CD4-positive, alpha-beta T cell treated with Interferon gamma for 1 hour (primary cell): ENCODE data around the gene DNAAF3.

ENCODE experiments used
- DNase-seq: peaks from one replicate; pipeline ENCODE4 v3.0.0-alpha.2; 2020

Gene DNAAF3

GRCh38 chr19:55152017-55152416 is 14.4 kb downstream of the DNAAF3 start:
- DNase-seq, result no peak

- no peak for DNase-seq
Measured at GRCh38 chr19:55149078-55150003, 17.1 kb downstream of the DNAAF3 start, which contains the start of gene TNNT1. Gene TNNT1 (minus strand): TSS chr19:55149206. CDS start chr19:55147157, 2,049 bp downstream.

- no peak for DNase-seq
Measured at GRCh38 chr19:55147545-55148251, 18.7 kb downstream of the DNAAF3 start.

- no peak for DNase-seq
Measured at GRCh38 chr19:55146705-55147273, 19.6 kb downstream of the DNAAF3 start.

GRCh38 chr19:55146078-55146704 is 20.2 kb downstream of the DNAAF3 start:
- DNase-seq, result no peak

- no peak for DNase-seq
Measured at GRCh38 chr19:55145232-55145631, 21.2 kb downstream of the DNAAF3 start.

GRCh38 chr19:55141696-55142095 is 24.7 kb downstream of the DNAAF3 start:
- no peak for DNase-seq

GRCh38 chr19:55137915-55138314 is 28.5 kb downstream of the DNAAF3 start:
- no peak for DNase-seq

GRCh38 chr19:55136399-55137102 is 29.9 kb downstream of the DNAAF3 start:
- DNase-seq, result no peak

- no peak for DNase-seq
Measured at GRCh38 chr19:55134736-55135135, 31.7 kb downstream of the DNAAF3 start.

- DNase-seq, result no peak
Measured at GRCh38 chr19:55133639-55134444, 32.6 kb downstream of the DNAAF3 start.

- no peak for DNase-seq
Measured at GRCh38 chr19:55132453-55133129, 33.8 kb downstream of the DNAAF3 start.

GRCh38 chr19:55131421-55131820 is 35.0 kb downstream of the DNAAF3 start:
- no peak for DNase-seq

- no peak for DNase-seq
Measured at GRCh38 chr19:55119053-55119452, 47.4 kb downstream of the DNAAF3 start.

GRCh38 chr19:55118401-55118991 is 47.9 kb downstream of the DNAAF3 start:
- DNase-seq, result no peak

- peak; percentile 97 for DNase-seq
Measured at GRCh38 chr19:55117663-55118391, 48.6 kb downstream of the DNAAF3 start.

- no peak for DNase-seq
Measured at GRCh38 chr19:55116859-55117662, 49.4 kb downstream of the DNAAF3 start, which contains the start of gene PPP1R12C. Gene PPP1R12C (minus strand): TSS chr19:55117637. CDS start chr19:55117543, 94 bp downstream.

GRCh38 chr19:55116232-55116858 is 50.1 kb downstream of the DNAAF3 start:
- peak; percentile 59 for DNase-seq
